ENCODE measurements around the gene PAX8. TPM values are rescaled to one million over a fixed set of nuclear protein-coding genes. Genes with fewer than 3 reads are reported as not detected.

The PAX8 gene
- total and polyA plus RNA-seq, 2 of the 13 experiments (the other 11 are each of a cell fraction or from before 2014, with no cell fraction given), result 1.5 to 8.8 TPM

GRCh38 chr2:113186433-113186796 is 92.3 kb downstream of the PAX8 start:
- H2AFZ ChIP-seq (ENCODE audit: low read length), result no peak overlapping the region
- no peaks in the 10 kb centered on the region for H3K79me2 ChIP-seq (ENCODE audit: insufficient read depth, low read length)
- DNase-seq (ENCODE audit: low spot score) (no peak), FAIRE-seq (no peak), ATAC-seq (no peak; the same call in 2 of the 3 replicates)
- 42% methylated on average over 5 of the region's 5 CpGs for WGBS (ENCODE audit: low lambda C conversion rate)
- in situ Hi-C loops (cut with HindIII; ENCODE audit: extremely low pct_ligation_motif_present, low pct_unique_long_range_greater_than_20kb), result no loop called here
- TF ChIP-seq ASH2L (IDR thresholded peaks at IDR 0.05; ENCODE audit: insufficient read length, low read depth, low read length), result no peak
- no peak for TF ChIP-seq NR2C2 (CRISPR knock-in tag; IDR thresholded peaks at IDR 0.05; ENCODE audit: borderline replicate concordance)
- no peak for TF ChIP-seq ZNF280D (CRISPR knock-in tag; IDR thresholded peaks at IDR 0.05)
- TF ChIP-seq PRMT3 (CRISPR knock-in tag; IDR thresholded peaks at IDR 0.05; ENCODE audit: borderline replicate concordance, low read depth), result no peak
- no peak for TF ChIP-seq ZNF607 (CRISPR knock-in tag; IDR thresholded peaks at IDR 0.05; ENCODE audit: borderline replicate concordance)
- no peak for TF ChIP-seq FOXA1 (IDR thresholded peaks at IDR 0.05)
- no peak for TF ChIP-seq FOXA1 (CRISPR knock-in tag; IDR thresholded peaks at IDR 0.05)
- H4K20me1 ChIP-seq (ENCODE audit: insufficient read depth, low read length), result no peaks in the 10 kb centered on the region
- ChIA-PET CTCF (ENCODE audit: low intra/inter-chr PET ratio, low total read pairs) (interaction anchor here (0.9 kb wide), 1 partner anchor 19 kb away, joined by 3 read pairs; no protein-coding TSS in a partner anchor), POLR2A (interaction anchor here (1.7 kb wide), 1 partner anchor 12 kb away, joined by 4 read pairs; no protein-coding TSS in a partner anchor)
- intact Hi-C loops (cut with micrococcal nuclease; ENCODE audit: unreplicated experiment), result no loop called here
- H3K27me3 ChIP-seq (ENCODE audit: control insufficient read depth in 1 of 2, insufficient read depth in 2 of 2, low read length in 2 of 2), result no peaks in the 10 kb centered on the region
- no TSS peak for BruUV-seq (replicated peaks)
- no peak overlapping the region for H3K4me2 ChIP-seq (ENCODE audit: low read depth, low read length)
- H3K9me3 ChIP-seq (ENCODE audit: low read length), result no peaks in the 10 kb centered on the region
- H3K36me3 ChIP-seq (replicated peaks in 1 of 2; ENCODE audit: control insufficient read depth in 1 of 2, insufficient read depth in 2 of 2, low read length in 2 of 2), result no peaks in the 10 kb centered on the region; a peak in 1 of 5 replicates
- no peak overlapping the region for H3K27ac ChIP-seq (ENCODE audit: extremely low read length, insufficient read depth, low read length)
- no peak overlapping the region for H3K4me3 ChIP-seq (replicated peaks in 1 of 3; ENCODE audit: insufficient read depth in 1 of 3, low read depth in 2 of 3, low read length in 3 of 3)
- peaks cover 20% of the 10 kb centered on the region for H3K4me1 ChIP-seq (ENCODE audit: insufficient read depth, low read length)
- H3K9ac ChIP-seq (ENCODE audit: insufficient read depth, low read depth, low read length), result no peak overlapping the region
